Central memory CD4-positive, alpha-beta T cell (primary cell): ENCODE measurements around the gene AUTS2.

ENCODE experiments used
- DNase-seq: peaks from one replicate; pipeline ENCODE4 v3.0.0; 2022

Gene AUTS2

GRCh38 chr7:69625238-69625637 is 27.0 kb downstream of the AUTS2 start:
- no peak for DNase-seq

- DNase-seq = no peak
Measured at GRCh38 chr7:69625798-69626197, 27.5 kb downstream of the AUTS2 start.

- no peak for DNase-seq
Measured at GRCh38 chr7:69630292-69630691, 32.0 kb downstream of the AUTS2 start.

DNA sequence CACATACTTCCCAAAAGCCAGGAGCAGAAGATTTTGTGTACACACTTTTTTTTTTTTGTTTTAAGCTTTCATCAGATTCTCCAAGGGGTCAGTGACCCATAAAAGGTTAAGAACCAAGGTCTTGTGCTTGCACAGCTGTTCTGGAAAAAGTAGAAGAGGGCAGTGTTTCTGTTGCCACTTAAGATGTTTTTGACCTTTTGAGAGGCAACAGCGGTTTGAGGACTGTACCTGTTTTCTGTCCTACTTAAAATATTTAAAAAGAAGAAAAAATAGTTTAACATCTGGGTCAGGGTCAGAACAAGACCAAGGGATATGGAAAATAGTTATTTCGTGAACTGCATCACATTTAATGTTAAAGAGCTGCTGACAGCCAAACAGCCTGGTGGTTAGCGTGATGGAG is 32.9 kb downstream of the AUTS2 start:
- no peak for DNase-seq

GRCh38 chr7:69632280-69632679 is 34.0 kb downstream of the AUTS2 start:
- DNase-seq = no peak

DNA sequence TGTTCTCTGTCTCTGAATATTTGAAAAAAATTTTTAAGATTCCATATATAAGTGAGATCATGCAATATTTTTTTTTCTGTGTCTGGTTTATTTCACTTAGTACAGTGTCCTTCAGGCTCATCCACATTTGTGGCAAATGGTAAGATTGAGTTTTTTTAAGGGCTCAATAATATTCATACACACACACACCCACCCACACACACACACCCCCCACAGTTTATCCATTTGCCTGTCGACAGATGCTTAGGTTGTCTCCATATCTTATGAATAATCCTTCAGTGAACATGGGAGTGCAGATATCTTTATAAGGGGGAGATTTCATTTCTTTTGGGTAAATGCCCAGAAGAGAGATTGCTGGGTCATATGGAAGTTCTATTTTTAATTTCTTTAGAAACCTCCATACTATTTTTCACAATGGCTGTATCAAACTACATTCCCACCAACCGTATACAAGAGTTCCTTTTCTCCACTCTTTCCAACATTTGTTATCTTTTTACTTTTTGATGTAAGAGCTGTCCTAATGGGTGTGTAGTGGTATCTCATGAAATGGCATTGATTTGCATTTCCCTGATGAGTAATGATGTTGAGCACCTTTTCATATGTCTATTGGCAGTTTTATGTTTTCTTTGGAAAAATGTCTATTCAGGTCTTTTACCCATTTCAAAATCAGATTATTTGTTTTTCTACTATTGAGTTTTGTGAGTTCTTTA is 35.0 kb downstream of the AUTS2 start:
- no peak for DNase-seq

- DNase-seq = no peak
Measured at GRCh38 chr7:69635555-69636185, 37.4 kb downstream of the AUTS2 start.

GRCh38 chr7:69638674-69639073 is 40.4 kb downstream of the AUTS2 start:
- no peak for DNase-seq

- DNase-seq = no peak
Measured at GRCh38 chr7:69640216-69640615, 41.9 kb downstream of the AUTS2 start.

DNA sequence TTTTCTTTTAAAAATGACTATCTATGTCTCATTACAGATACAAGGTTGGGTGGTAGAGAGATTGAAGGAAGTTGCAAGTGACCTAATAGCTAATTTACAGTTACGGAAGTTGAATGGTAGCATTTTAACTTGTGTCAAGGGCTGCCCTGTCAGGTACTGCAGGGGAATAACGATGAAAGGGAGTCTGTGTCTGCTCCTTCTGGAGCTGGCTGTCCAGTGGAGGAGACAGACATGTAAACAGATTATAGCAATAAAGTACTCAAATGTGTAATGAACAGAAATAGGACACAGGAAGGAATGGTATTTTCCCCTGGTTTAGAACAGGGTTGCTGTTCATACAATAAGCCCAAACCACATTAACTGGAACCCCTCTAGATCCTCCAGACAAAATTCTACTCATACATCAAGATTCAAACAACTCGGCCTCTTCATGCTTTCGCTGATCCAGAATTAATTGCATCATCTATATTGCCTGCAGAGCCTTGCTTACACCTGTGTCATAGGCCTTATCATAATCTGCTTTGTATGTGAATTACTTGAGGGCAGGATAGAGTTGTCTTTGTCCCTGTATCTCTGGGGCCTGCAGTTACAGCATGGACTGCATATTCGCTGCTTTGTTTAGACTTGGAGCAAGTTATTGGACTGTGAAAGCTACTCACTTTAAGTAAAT is 42.8 kb downstream of the AUTS2 start:
- DNase-seq = no peak

DNA sequence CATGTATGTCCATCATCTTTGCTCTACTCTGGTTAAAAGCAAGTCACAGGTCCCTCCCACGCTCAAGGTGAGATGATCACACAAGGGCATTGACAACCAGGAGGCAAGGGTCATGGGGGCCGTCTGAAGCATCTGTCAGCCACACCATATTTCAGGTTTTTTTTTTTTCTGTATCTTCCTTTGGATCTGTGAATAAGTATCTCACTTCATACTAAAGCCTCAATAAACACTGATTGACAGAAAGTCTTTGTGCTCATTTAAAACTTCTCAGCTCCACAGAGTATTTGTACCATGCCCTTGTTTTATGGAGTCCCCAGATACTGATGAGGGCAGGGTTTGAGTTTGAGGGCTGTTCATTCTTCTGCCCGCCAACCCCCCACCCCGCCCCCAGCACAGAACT is 45.0 kb downstream of the AUTS2 start:
- no peak for DNase-seq

DNA sequence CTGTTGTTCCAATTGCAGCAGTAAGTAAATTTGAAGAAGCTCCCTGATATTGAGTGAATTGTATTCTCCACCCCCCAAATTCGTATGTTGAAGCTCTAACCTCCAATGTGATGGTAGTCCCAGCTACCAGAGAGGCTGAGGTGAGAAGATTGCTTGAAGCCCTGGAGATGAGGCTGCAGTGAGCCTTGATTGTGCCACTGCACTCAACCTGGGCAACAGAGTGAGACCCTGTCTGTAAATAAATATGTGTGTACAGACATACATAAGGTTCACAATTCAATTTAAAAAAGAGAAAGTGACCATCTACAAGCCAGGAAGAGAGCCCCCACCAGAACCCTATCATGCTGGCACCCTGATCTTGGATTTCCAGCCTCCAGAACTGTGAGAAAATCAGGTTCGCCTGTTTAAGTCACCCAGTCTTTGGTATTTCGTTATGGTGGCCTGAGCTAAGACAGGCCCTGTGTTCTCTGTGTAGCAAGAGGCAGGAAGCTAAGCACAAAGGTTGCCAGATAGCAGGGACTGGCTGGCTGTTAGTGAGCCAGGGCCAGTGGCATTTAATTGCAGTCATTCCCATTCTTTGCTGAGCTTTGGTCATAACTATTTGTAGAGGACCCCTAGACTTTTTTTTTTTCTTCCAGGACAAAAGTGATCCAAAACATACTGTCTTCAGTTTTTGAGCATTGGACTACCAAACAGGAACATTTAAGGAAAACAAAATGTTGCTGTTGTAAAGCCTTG is 45.6 kb downstream of the AUTS2 start:
- no peak for DNase-seq

DNA sequence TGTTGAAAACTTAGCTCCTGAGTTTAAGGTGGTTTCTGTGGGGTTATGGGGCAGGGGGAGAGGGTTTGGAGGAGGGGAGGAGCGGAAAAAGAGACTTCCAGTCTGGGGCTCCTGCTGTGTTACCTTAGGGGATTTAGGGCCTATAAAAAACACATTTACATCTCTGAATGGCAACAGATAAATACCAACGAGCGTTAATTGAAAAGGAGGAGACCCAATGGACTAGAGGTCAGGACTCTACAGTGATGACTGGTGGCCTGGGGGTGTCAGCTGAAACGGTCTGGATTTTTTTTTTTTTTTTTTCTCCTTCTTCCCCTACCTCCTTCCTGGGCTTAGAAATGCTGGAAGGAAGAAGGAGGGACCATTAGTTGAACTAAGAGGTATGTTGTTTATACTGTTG is 47.4 kb downstream of the AUTS2 start:
- DNase-seq = no peak

DNA sequence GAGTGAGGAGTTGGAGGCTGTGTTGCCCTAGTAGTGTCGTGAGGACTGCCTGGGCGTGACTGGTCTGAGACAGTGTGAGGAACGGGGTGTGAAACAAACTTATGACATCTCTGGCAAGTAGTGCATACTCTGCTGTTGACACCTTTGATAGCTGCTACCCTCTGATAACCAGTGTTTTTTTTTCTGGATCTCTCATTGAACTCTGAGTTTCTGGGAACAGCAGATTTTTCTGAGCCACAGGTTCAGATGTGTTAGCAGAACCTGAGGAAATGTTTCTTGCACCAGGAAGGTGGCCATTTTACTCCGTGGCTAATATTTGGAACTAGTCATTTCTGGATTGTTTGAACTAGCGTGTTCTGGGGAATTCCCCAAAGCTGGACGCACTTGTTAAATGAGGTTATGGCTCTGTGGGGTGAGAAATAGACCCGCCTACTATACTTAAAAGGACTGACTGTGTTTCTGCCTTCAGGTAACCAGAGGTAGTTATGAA is 52.9 kb downstream of the AUTS2 start:
- no peak for DNase-seq

- DNase-seq = no peak
Measured at GRCh38 chr7:69652947-69653701, 54.8 kb downstream of the AUTS2 start.

GRCh38 chr7:69653806-69654205 is 55.5 kb downstream of the AUTS2 start:
- DNase-seq = no peak

- no peak for DNase-seq
Measured at GRCh38 chr7:69654381-69654780, 56.1 kb downstream of the AUTS2 start.

- no peak for DNase-seq
Measured at GRCh38 chr7:69654849-69655707, 56.8 kb downstream of the AUTS2 start.

DNA sequence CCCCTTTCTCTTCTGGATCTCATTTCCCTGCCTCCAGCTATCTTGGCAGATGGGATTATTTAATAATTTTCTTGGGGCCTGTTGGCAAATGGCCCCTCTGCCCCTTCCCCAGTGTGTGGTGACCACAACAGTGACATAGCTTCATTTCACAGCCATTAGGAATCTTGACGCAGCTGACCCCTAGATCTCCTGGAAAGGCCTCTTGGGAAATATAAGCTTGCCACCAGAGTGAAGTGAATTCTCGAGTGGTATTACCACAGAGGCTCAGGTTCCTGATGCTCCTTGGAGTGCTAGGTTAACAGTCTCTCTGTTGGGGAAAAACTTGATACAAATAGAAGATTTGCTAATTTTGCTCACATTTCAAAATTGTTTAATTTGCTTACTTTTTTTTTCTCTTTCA is 57.8 kb downstream of the AUTS2 start:
- DNase-seq = no peak

- no peak for DNase-seq
Measured at GRCh38 chr7:69656890-69657289, 58.6 kb downstream of the AUTS2 start.

DNA sequence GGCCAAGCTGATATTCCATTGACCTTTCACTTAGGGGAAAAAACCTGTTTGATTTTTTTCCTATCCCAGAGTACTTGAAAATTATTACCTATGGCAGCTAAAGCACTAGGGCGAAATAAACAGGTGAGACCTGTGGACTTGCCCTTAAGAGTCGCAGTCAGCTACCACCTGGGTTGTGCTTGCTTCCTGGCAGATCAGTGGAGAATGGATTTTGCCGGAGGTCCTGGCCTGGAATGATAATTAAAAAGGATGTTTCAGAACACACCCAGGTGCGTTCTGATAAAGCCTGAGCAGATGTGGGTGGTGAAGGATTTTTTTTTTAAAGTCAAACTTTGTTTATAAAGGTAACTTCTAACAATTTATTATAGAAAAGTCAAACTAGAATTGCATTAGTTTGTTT is 59.1 kb downstream of the AUTS2 start:
- DNase-seq = no peak

DNA sequence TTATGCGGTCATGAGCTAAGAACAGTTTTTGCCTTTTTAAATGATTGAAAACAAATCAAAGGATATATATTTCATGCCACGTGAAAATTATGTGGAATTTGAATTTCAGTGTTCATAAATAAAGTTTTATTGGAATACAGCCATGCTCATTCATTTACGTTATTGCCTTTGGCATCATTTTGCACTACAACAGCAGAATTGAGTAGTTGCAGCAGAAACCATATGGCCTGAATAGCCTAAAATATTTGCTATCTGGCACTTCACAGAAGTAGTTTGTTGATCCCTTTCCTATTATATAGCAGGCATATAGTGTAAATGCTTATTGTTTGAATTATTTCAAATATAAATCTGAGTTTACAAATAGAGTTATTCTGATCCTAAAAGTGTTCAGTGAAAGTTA is 59.7 kb downstream of the AUTS2 start:
- no peak for DNase-seq
